GM21515 (cell line): ENCODE measurements around the gene TNIK.

Source experiments
- ATAC-seq: cut with Tn5 transposase; IDR thresholded peaks from one replicate; pipeline ENCODE4 v1.9.1; 2021; ENCODE audit not compliant: unreplicated experiment

Gene TNIK

DNA sequence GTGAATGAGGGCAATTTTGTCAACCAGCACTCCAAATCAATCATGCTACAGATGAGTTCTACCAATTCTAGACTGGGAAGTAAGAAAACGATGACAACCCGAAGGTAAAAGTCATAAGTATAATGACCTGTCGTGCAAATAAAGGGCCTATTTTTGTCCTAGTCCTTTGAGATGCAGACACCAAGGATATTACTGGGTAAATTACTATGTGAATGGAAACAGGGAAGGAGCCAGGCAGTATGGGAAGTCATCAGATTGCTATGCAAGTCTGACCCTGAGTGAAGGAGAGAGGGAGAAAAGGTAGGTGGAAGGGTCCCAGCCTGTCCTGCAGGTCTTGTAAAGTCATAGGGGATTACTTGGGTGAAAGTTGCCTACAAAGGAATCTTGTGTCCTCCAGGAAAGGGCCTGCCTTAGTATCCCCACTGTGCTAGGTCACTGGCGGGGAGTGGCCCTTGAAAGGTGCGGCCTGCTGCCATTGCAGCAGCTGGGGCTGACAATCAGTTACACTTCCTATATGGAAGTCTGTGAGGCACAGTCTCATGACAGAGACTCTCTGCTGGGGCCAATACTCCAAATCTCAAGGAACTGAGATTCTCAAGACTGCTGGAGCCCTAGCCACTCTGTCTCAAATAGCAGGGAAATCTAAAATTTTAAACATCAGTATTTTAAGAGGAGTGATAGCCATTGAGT is 283.8 kb downstream of the TNIK start:
- ATAC-seq: no peak

DNA sequence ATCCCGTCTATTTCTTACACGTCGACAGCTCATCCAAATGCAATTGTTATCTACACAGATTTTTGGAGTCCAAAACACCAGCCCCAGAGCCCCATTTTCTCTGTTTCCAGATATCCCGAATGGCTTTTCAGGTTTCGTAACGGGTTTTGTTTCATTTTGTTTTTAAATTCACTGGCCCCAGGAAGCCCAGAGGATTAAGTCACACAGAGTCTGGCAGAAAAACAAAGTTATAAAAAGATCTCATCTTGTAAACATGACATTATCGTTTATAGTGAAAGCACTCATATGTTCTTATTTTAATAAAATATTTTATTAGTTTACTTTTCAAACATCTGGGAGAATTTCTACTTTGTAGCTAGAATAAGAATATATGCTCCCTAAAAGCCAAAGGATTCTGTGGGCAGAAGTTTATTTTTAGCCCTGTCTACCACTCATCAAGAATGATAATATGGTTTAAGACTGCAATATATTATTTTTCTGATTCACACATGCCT is 284.4 kb downstream of the TNIK start:
- no peak for ATAC-seq

DNA sequence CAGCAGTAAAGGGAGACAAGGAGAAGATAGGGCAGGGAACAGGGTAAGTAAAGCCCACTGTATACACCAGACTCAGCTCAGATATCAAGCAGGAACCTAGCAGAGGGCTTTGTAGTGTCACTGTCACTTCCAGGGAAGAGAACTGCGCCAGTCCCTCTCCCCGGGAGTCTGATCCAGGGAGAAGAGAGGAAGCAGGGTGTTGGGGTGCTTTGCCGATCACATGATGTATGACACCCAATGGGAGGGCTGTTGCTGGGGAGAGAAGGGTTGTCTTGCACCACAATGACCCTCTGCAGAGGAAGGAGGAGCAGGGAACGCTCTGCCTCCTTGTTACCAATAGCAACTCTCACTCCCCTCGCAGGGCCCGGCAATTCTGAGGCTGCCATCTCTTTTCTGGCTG is 286.5 kb downstream of the TNIK start:
- ATAC-seq: no peak

DNA sequence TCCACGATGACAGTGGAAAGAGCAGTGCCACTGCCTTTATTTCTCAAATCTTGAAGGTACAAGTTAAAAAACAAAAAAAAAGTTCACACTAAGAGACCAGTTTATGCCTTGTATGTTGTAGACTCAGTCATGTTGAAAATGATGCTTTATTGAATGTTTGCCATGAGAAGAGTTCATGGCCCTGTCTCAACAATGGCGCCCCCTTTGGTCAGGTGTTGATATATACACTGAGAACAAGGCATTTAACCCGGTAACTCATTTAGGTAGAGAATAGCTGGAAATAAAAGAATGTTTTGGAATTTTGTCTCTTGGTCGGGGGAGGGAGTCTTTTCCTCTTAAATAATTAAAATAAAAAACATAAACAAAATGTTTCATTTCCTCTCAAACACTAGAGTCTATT is 288.1 kb downstream of the TNIK start:
- ATAC-seq: no peak

DNA sequence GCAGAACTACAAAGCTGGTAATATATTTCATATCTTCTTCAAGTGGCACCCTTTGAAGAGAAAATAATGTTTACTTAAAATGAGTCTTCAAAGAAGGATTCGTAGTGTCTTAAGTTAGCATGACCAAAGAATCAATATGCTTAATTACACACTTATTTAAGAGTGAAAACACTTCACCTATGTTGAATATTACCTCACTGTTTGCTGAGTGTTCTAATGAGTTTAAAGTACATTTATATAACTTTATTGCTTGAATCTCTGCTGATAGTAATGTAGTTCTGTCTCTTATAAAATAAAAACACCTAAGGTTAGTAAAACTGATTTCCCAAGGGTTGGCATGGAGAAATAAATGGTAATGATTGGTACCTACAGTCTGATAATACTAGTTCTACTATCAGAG is 290.3 kb downstream of the TNIK start:
- no peak for ATAC-seq

DNA sequence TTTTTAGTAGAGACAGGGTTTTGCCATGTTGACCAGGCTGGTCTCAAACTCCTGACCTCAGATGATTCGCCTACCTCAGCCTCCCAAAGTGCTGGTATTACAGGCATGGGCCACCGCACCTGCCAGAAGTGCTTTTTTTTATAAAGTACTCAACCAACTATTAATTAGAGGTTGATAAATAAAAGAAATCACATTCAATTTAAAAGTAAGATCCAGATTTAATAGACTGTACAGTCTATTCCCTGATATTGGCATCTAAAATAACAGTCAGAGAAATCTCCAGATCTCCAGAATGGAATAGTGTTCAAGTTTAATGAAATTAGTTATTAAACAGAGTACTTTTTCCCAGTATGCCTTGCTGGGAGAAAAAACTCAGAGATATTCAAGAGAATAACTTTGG is 290.8 kb downstream of the TNIK start:
- no peak for ATAC-seq

DNA sequence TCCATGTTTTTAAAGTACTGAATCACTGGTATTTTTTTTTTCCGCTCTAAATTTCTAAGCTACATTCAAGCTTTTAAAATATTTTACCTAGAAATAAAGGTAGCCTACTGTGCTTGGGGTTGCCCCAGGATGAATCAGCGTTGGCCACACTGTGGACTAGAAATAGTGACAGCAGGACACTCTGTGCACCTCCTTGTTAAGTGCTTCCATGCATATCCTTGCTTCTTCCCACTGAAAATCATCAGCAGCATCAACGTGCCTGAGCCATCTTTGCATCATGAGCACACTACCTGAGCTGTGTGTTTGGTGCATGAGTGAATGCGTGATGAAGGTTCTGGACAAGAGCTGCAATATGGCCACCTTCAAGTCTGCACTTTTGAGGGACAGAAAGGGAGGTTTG is 291.7 kb downstream of the TNIK start:
- no peak for ATAC-seq

DNA sequence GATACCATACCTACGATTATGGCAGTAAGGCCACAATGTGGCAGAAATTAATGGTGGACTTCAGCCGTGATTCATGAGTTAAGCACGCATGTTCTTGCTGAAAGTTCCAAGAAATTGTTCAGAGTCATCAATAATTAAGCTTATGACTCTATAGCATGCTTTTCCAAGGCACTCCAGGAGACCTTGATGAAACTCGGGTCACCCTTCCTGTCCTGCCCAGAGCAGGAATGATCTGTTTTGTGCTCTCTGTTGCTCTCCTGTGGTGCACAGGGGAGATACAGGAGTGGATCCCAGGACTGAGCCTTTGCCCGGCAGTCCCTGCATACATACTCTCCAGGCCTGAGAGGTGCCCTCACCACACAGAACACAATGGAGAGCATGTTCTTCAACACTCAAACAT is 292.1 kb downstream of the TNIK start:
- no peak for ATAC-seq

DNA sequence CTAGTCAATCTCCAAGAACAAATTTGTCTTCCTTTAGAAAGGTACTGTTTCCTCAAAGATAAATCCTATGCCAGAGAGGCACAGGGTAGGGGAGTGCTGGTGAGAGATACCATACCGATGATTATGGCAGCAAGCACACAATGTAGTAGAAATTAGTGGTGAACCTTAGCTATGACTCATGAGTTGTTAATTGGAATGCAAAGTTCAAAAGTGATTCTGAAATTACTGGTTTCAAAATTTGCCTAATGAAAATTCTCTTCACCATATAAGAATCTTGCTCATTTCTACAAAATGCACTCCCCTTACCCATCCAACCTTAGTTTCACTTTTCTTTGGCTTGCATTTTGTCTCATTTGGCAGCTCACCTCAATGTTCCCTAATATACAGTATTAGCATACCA is 294.2 kb downstream of the TNIK start:
- ATAC-seq: peak; percentile 45

DNA sequence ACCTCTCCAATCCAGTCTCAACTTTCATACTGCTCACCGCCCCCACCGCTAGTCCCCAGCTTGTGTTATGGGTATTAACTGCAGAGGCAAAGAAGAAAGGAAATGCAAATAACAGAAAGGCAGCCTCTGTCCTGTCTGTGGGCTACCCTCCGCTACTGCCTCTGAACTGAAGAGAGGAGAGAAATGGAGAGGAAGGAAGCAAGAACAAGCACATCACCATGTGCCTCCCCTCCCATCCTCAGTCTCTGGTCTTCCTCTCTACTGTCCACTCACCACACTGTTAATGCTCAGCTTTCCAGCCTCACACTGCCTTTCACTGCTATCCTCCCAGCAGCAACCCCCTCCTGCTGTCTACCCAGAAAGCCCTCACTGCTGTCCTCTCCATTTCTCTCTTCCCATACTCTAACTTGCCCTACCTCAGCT is 294.7 kb downstream of the TNIK start:
- peak; percentile 41 for ATAC-seq

DNA sequence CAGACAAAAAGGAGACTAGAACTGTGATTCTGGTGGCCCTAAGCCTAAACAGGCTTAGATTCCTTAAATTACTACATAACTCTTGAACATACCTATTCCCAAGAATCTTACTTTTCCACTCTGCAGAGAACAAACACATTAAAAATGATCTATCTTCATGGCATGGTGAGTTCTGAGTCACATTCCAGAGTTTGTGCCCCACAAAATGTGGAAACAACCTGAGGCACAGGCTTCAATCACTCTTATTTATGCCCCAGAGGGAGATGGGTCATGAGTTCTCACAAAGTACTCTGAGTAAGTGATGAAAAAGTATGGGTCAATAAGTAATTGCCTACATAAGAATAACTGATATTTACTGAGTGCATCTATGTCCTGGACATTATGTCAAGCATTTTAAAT is 296.1 kb downstream of the TNIK start:
- no peak for ATAC-seq

DNA sequence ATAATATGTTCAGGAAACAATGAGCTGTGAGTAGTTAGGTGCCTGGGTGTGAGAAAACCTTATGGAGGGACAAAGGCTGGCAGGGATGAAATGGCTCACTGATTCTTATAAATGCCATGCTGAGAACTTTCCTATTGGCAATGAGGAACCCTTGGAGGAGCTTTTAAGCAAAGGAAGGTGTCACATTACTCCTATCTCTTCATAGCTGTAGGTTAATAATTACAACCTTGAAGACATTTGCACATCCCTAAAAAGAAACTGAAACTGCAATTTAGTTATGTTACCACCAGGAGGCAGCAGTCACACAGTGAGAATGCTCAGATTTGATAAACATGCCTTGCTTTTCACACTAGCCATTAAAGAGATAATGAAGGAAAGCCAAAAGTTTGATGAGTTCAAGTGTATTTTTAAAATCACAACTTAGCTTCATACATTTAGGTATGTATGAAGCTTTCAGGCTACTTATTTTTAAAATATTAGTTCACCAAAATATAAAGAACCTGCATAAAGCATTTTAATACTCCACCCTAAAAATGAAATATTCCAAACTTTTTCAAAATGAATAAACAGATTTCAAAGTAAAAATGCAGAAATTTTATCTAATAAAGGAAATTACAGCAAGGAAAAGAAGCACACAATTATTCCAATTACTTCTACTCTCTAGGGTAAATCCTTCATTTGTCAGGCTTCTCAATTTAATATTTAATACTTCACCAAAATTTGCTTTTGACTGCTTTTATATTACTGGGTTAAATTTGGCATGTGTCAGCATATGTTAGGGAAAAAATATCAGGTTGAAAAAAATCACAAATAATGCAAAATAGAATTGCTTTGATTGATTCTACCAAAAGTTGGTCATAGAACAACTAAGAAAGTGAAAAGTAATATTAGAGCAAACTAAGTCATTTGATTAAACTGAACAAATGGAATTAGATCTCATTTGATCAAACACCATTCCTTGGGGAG is 296.8 kb downstream of the TNIK start:
- no peak for ATAC-seq

DNA sequence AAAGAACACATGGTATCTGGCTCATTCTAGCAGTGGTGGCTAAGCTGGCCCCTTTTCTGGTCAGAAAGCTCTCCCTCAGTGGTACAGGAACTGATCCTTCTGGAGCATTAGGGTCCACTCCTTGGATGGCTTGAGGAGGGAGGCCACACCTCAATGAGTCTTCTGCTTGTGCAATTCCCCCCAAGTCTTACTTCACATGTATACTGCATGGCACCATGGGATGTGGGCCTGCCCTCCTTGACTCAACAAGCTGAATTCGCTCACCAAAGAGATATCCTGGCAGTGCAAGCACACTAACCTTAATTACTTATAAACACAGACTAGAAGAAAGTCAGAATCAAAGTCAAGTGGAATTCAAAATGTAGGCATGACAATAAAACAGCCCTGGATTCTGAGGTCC is 299.9 kb downstream of the TNIK start:
- ATAC-seq: no peak

DNA sequence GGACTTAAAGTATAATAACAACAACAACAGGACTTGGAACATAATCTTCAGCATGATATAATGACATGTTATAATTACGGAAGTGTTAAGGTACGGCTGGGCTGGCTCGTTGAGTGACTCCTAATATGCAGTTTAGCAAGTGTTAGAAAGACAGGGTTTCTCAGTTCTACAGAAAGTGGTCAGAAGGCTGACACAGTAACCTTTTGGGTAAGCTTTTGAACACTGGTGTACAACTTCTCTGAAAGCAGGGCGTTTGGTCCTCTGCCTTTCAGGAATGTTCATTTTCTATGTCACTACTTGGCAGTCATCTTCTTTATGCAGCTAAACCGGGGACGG is 300.4 kb downstream of the TNIK start:
- no peak for ATAC-seq

DNA sequence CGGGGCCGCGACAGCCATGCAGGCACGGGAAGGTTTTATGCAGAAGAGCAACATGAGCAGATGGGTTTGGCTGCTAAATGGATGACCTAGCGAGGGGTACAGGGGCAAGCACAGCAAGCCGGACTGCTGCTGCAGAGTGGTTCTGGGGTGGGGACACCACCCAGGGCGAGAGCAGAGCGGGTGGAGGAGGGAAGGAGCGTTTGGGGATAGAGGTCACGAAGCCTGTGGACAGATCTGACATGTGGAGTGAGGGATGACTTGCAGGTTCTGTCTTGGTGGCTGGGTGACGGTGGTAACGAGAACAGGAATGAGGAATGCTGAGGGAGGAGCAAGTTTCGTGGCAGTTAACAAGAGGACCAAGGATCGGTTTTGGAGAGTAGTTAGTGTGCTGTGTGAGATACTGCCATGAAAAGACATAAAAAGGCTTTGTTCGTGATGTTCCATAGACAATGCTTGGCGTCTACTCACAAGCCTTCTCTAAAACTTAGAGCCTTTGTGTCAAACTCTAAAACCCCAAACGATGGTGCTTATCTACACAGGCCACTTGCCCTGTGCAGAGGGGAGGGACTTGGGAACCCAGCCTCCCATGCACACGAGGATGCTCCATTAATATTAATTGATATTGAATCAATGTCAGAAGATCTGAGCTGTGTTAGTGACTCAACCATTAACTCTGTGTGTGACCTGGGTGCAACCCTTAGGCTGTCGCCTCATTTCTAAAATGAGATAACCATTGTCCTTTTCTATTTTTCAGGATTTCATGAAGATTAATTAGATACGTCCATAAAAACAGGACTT is 301.0 kb downstream of the TNIK start:
- no peak for ATAC-seq

DNA sequence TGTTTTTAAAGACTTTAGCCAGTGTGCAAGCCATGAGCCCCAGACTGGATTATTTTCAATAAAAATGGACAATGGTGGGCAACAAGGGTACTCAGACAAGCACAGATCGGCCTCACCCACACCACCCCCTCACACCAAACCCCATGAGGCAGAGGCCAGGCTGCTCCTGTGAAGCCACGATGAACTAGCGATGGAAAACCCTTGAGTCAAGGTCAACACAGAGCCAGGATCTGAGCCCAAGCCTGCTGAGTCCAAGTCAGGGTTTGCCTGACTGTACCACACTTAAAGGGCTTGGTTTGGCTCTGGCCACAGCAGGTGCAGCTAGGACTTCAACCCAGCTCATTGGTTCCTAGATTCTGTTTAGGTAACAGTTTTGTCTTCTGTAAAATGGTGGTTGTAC is 302.2 kb downstream of the TNIK start:
- no peak for ATAC-seq

DNA sequence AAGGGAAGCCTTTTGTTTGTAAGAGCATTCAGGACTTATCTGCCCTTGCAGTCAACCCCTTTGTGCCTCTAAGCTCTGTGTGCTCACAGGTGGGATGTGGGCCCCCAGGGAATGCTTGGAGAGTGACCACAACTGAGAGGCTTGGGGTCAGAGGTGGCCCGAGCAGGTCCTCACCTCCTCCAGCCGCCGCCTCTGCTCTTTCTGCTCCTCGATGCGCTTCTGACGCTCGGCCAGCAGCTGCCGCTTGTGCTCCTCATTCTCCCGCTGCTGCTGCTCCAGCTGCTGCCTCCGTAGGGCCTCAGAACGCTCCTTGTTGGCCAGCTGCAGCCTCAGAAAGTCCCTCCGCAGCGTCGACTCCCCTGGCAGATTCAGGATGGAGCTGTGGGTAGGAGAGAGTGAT is 302.9 kb downstream of the TNIK start:
- no peak for ATAC-seq

DNA sequence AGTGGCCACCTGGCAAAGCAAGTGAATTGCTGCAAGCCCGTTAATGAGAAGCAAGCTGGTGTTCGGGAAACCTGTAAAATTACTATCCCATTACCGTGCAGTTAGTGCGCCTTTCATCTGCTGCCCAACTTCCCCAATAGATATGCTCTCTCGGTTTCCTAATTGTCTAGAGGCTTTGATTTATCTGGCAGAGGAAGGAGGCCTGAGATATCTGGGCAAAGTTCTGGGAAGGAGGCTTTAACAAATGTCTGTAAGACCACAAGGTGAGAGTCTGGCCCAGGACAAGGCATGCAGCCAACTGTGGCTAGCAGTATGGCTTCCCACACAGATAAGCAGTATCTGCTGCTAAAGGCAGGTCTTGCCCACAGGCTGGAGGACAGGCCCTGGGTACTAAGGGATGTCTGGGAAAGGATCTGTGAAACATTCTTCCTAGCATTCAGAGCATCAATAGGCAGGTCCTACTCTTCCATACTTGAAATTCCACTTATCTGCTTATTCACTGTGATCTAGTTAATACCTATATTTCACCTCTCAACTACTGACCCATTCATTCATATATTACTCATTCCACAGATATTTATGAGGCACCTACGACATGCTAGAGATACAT is 303.7 kb downstream of the TNIK start:
- no peak for ATAC-seq

DNA sequence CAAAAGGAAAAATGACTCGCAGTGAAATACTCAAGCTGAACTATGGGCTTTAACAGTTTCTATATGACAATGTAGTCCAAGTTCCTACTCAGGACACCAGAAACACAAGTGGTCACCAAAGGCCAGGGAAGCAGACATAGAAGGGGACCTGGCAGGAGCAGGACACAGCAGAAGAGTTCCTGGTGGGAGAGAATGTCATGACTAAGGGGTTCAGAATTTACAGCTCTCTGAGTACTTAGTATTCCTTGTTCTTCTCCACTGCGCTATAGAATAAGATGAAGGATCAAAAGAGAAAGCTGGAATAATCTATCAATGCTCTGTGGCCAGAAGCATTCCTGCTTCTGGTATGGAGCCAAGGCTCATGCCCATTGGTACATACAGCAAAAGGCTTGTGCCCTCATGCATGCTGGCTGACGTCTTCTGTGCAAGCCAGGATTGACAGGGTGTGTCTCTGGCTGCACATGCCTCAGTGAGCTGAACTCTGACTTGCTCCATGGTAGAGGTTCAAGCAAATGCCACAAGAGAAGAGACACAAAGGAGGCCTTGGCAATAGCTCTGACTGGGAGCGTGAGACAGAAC is 305.0 kb downstream of the TNIK start:
- ATAC-seq: no peak

DNA sequence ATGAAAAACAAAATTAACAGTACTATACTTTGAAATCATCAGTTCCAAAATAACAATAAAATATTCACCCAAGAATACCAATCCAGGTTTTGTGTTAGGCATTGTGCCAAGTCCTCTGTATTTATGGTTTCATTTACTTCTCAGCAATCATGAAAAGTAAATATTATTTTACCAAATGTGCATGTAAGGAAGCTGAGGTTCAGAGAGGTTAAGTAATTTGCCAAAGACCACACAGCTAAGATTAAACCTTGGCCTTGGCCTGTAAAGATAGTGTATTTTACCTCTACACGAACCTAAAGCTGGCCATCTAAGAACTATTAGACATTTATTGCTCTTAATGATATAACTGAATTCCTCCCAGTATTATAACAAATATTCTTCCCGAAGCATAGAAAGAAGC is 309.3 kb downstream of the TNIK start:
- ATAC-seq: no peak
